ENCODE results near the gene GALNT18.

GRCh38 chr11:11302565-11302964 is 319.2 kb downstream of the GALNT18 start:
- no peak for TF ChIP-seq POLR2AphosphoS5 (IDR thresholded peaks at IDR 0.05; ENCODE audit: low read depth)
- TF ChIP-seq, protein P1, sequence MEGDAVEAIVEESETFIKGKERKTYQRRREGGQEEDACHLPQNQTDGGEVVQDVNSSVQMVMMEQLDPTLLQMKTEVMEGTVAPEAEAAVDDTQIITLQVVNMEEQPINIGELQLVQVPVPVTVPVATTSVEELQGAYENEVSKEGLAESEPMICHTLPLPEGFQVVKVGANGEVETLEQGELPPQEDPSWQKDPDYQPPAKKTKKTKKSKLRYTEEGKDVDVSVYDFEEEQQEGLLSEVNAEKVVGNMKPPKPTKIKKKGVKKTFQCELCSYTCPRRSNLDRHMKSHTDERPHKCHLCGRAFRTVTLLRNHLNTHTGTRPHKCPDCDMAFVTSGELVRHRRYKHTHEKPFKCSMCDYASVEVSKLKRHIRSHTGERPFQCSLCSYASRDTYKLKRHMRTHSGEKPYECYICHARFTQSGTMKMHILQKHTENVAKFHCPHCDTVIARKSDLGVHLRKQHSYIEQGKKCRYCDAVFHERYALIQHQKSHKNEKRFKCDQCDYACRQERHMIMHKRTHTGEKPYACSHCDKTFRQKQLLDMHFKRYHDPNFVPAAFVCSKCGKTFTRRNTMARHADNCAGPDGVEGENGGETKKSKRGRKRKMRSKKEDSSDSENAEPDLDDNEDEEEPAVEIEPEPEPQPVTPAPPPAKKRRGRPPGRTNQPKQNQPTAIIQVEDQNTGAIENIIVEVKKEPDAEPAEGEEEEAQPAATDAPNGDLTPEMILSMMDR (conservative IDR thresholded peaks at IDR 0.05; ENCODE audit: low read depth in 2 of 2) = no peak
- TF ChIP-seq, protein P2, sequence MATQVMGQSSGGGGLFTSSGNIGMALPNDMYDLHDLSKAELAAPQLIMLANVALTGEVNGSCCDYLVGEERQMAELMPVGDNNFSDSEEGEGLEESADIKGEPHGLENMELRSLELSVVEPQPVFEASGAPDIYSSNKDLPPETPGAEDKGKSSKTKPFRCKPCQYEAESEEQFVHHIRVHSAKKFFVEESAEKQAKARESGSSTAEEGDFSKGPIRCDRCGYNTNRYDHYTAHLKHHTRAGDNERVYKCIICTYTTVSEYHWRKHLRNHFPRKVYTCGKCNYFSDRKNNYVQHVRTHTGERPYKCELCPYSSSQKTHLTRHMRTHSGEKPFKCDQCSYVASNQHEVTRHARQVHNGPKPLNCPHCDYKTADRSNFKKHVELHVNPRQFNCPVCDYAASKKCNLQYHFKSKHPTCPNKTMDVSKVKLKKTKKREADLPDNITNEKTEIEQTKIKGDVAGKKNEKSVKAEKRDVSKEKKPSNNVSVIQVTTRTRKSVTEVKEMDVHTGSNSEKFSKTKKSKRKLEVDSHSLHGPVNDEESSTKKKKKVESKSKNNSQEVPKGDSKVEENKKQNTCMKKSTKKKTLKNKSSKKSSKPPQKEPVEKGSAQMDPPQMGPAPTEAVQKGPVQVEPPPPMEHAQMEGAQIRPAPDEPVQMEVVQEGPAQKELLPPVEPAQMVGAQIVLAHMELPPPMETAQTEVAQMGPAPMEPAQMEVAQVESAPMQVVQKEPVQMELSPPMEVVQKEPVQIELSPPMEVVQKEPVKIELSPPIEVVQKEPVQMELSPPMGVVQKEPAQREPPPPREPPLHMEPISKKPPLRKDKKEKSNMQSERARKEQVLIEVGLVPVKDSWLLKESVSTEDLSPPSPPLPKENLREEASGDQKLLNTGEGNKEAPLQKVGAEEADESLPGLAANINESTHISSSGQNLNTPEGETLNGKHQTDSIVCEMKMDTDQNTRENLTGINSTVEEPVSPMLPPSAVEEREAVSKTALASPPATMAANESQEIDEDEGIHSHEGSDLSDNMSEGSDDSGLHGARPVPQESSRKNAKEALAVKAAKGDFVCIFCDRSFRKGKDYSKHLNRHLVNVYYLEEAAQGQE (IDR thresholded peaks at IDR 0.05; ENCODE audit: unreplicated experiment) = no peak
- TF ChIP-seq EZH2 (IDR thresholded peaks at IDR 0.05; ENCODE audit: low read depth, unreplicated experiment) = no peak
- TF ChIP-seq CREB1 (CRISPR knock-in tag; IDR thresholded peaks at IDR 0.05; ENCODE audit: low read depth) = no peak
- no peak for TF ChIP-seq EZH2phosphoT487 (IDR thresholded peaks at IDR 0.05; ENCODE audit: unreplicated experiment)
- TF ChIP-seq ZNF331 (CRISPR knock-in tag; IDR thresholded peaks at IDR 0.05; ENCODE audit: low read depth) = no peak
- no peak for TF ChIP-seq STAT1 (IDR thresholded peaks at IDR 0.05; ENCODE audit: unreplicated experiment)
